ENCODE results near the gene P3H1.

GRCh38 chr1:42788021-42788420 lies 21.2 kb upstream of the P3H1 start:
- TF ChIP-seq CTCF (conservative IDR thresholded peaks at IDR 0.05; ENCODE audit: low read depth in 2 of 2): no peak
- no peak for TF ChIP-seq STAT1 (IDR thresholded peaks at IDR 0.05; ENCODE audit: unreplicated experiment)
- TF ChIP-seq EZH2 (IDR thresholded peaks at IDR 0.05; ENCODE audit: low read depth, unreplicated experiment): no peak
- no peak for TF ChIP-seq EZH2phosphoT487 (IDR thresholded peaks at IDR 0.05; ENCODE audit: unreplicated experiment)
- no peak for TF ChIP-seq REST (IDR thresholded peaks at IDR 0.05; ENCODE audit: unreplicated experiment)
- TF ChIP-seq POLR2AphosphoS5 (IDR thresholded peaks at IDR 0.05; ENCODE audit: low read depth): no peak
